GM18870 (cell line): Measurements from ENCODE around the gene RGL2.

Experiments used
- ATAC-seq: cut with Tn5 transposase; IDR thresholded peaks from one replicate; pipeline ENCODE4 v1.9.1; 2021; ENCODE audit warnings: moderate library complexity; ENCODE audit not compliant: unreplicated experiment

RGL2 gene

GRCh38 chr6:33316603-33317418 is 18.1 kb upstream of the RGL2 start:
- no peak for ATAC-seq

DNA sequence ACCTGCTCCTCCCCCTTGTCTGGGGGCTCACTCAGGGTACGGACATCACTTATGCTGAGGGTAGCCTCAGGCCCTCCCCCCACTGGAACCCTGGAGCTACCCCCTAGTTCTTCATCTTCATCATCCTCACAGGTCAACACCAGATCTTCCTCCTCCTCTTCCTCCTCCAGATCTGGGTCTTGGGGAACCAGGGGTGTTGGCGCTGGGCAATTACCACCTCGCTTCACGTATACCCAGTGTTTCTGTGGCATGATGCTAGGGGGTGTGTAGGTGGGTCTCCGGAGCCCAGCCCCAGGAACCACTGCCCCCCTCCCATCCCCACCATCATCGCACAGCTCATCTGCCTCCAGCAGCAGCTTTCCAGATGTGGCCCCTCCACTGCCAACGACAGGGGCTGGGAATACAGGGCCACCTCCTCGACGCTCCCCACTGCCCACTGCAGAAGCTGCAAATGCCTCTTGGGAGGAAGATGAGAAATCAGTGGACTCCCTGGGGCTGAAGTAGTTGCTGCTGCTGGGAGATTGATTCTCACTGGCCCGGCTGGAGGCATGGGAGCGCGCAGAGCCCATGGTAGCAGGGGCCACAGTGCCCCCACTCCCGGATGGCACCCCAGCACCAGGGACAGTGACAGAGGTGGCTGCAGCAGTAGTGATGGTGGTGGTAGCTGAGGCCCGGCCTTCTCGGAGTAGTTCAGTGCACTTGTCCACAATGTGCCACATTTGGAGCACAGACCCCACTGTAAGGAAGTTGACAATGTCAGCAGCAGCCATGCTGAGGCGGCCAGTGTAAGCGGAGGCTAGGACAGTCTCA is 17.3 kb upstream of the RGL2 start:
- no peak for ATAC-seq

DNA sequence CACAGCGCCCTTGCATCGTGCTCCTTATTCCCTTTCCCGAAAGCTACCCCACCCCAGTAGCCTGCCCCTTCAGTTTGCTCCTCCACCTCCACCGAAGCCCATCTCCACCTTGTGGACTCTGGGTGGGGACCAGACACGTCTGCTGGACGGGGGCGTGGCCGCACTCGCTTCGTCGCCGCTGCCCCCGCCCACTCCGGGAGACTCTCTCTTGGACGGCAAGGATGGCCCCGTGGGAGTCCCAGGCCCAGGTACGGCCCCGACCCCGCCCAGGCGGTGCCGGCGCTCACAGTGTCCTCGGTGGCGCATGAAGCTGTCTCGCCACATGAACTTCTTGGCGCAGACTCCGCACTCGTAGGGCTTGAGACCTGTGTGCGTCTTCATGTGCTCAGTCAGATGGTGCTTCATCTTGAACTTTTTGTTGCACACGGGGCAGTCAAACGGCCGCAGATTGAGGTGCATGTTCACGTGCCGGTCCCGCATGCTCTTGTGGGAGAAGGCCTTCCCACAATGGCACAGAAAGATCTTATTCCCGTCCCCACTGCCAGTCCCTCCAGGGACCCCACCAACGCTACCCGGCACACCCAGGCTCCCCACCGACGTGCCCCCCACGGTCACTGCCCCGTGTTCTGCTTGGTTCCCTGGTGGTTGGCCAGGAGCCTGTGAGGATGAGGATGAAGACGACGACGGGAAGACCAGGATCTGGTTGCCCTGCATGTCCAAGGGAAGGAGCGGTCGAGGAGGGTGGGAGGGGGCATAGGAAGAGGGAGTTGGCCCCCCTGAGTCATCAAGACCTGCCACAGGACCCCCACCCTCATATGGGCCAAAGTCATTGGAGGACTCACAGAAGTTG is 16.4 kb upstream of the RGL2 start:
- ATAC-seq = no peak

GRCh38 chr6:33314515-33314942 is 15.8 kb upstream of the RGL2 start:
- no peak for ATAC-seq

DNA sequence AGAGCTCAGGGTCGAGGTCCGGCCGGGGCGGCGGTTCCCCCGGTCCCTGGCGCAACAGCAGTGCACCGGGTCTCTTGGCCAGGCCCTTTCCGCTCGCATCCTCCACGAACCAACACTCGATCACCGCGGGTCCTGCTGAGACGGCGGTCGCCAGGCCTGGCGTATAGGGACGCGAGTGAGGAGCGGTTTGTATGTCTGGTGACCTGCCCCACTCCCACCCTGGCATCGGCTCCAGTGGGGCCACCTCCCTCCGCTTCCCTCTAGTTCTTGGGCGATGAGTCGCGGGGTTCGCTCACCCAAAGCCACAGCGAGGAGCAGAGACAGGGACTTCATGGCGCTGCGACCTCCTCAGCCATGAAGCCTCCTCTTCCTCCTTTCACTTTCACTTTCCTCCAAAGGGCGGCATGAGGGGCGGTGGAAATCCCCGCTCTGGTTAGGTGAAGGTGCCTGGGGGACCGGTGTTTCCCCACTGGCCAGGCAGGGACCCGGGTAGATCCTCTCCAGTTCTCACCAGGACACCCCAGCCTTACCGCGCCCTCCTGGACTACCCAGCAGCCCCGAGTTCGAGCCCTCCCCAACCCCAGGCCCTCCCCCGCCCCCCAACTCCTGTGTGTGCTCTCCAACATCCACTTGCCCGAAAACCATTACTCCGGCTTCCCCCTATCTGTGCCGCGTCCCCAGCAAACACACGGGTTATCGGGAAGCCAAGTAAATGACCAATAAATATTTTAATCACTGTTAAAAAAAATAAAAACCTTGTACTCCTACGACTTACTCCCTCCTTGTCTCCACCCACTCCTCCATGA is 15.2 kb upstream of the RGL2 start, which contains the start of gene TAPBP:
TAPBP (minus strand) TSS at position 370 of the 806 bp plus-strand sequence; CDS start at position 333, 37 bp downstream.
- ATAC-seq = no peak

DNA sequence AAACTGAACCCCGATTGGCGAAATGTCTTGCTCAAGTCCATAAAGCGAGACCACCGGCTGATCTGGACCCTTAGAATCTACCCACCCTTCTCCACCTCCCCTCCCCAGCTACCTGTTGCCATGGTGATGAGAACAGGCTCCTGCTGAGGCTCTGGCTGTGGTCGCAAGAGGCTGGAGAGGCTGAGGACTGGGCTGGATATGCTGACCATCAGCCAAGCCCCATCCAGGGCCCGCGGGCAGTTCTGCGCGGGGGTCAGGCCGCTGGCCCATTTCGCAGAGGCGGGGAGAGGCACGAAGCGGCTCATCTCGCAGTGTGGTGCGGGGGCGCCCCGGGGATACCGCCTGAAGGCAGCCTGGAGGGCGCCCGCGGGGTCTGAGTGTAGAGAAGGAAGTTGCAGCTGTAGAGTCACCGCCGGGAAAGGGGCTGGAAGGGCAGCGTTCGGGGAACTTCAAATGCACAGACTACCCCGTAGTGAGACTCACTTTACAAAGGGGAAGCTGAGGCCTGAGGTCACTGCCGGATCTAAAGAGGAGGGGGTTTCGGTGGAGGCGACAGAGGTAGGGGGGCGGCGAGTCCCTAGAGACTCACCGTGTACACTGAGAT is 14.5 kb upstream of the RGL2 start:
- no peak for ATAC-seq

GRCh38 chr6:33312361-33313104 is 13.8 kb upstream of the RGL2 start:
- ATAC-seq = no peak

GRCh38 chr6:33306356-33306755 is 7.6 kb upstream of the RGL2 start:
- ATAC-seq = no peak

- ATAC-seq = no peak
Measured at GRCh38 chr6:33305052-33305451, 6.3 kb upstream of the RGL2 start.

- ATAC-seq = no peak
Measured at GRCh38 chr6:33304216-33304615, 5.5 kb upstream of the RGL2 start.

GRCh38 chr6:33301877-33302276 is 3.1 kb upstream of the RGL2 start:
- ATAC-seq = no peak

DNA sequence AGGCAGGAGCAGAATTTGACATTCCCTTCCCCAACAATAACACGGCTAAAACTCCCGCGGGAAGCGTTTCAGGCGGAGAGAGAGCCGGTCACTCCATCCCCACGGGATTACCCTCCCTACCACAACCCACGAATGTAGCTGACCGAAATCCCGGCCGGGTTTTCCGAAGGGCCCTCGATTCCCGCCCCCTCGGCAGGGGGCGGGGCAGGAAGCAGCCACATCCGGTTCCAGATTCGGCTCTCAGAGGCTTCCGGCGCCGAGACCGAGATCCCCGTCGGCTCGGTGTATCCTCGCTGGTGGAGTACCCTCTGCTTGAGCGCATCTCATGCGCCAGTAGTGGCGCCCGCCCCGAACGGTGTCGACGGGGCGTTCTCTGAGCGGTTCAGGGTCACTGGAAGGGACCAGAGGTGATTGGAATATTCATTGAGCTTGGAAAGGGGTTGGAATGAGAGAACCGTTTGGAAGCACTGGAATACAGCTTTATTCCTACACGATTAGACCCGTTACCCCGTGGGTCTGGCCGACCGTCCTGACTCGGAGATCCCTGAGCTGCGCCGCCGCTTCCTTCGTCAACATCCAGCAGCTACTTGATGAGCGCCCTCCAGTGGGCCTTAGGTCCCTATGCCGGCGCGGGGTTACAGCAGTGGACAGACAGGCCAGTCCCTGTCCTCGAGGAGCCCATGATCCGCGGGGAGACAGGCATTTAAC is 649 bp upstream of the RGL2 start:
- ATAC-seq = peak; percentile 59

- ATAC-seq = no peak
Measured at GRCh38 chr6:33297956-33298772, 578 bp downstream of the RGL2 start.

GRCh38 chr6:33297406-33297955 is 1.3 kb downstream of the RGL2 start:
- ATAC-seq = no peak

- no peak for ATAC-seq
Measured at GRCh38 chr6:33296797-33297405, 1.8 kb downstream of the RGL2 start.

DNA sequence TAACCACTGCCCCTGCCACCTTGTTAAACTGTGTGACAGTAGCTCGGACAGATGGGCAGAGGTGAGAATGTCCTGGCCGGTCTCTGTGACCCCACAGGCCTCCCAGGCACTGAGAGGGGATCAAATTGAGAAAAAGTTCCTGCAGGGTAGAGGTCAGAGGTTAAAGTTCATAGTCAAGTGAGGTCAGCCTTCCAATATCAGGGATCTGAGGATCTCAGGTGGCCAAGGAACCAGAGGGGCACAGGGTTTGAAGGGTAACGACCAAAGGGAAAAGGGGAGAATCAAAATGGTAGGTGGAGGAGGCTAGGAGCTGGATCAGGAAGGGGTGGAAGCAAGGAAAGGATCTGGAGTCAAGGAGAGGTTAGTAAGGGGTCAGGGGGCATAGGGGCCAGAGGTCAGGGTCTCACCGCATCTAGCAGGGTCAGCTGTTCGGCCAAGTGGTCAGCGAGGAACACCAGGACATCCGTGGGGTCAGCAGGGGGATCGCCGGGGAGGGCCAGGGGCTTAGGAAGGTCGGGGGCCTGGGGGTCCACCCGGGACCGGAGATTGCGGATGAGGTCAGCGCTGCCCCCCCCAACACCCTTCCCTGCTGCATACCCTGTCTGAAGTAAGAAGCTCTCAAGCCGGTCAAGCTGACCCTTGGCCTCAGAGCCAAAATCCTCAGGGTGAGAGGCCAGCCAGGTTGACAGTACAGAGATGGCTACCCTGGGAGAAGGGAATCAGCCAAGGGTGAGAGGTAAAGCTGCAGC is 2.9 kb downstream of the RGL2 start:
- ATAC-seq = no peak
